Nucleus accumbens (tissue), 56 donors: ENCODE results near the gene OR2B2.

ENCODE experiments used
- DNase-seq, 56 donors: peaks; one replicate each; lab custom pipeline; 2025; lab: John Stamatoyannopoulos, UW

OR2B2 gene

DNA sequence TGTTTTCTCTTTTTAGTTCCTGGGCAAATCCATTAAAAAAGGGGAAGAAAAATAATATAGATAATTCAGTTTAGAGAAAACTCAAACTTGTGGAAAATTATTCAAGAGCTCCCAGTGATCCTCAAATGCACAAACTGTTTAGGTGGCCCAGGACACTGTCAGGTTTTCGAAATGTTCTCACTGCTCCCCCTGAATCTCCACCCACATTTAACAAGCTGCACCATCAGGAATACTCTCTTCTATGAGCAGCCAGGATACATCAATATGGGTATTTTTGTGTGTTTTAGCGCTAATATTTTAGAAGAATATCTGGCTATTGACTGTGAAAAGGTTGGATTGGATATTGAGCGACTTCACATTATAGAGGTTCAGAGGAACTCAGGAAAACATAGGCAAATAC is 43.9 kb downstream of the OR2B2 start:
- DNase-seq = no peak

DNA sequence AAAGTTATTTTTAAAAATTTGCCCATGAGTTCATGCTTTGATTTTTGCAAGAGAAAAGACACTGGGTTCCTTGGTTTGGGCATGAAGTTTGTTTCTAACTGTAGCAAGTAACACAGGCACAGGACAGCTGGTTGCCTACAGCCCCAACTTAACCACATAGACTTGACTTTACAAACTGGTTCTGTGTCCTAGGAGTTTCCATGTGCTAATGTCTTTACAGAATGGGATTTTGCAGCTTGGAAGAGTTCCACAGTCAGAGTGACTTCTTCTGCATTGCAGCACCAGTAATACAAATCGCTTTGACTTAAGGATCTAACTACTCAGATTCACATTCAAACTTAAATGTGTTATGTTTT is 44.3 kb downstream of the OR2B2 start:
- DNase-seq = no peak

DNA sequence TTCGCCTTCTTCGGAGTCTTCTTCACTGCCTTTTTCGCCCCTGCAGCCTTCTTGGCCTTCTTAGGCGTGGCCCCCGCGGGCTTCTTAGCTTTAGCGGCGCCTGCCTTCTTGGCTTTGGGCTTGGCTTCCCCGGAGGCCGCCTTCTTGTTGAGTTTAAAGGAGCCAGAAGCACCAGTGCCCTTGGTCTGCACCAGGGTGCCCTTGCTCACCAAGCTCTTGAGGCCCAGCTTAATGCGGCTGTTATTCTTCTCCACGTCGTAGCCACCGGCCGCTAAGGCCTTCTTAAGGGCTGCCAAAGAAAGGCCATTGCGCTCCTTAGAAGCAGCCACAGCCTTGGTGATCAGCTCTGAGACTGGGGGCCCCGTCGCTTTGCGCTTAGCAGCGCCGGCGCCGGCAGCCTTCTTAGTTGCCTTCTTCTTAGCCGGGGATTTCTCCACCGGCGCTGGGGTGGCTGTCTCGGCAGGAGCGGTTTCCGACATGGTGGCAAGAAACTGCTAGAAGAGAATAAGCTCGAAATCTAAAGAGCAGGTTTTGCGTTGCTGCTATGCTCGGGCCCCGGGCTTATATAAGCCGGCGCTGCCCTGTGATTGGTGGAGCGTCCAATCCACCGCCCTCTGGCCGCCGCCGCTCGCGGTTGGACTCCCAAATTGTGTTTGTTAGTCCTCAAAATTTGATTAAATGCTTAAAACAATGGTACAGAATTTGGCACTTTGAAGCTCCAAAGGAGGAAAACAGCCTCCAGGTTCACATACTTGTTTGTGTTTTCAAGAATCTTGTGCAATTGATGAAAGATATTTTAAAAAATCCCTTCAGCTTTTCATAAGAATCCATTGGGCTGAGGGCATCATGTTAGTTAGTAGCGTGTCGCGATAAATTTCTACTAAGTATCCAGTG is 44.9 kb downstream of the OR2B2 start:
- DNase-seq = peak in 6 of 56 donors; percentile 4 to 31 (median 6)

DNA sequence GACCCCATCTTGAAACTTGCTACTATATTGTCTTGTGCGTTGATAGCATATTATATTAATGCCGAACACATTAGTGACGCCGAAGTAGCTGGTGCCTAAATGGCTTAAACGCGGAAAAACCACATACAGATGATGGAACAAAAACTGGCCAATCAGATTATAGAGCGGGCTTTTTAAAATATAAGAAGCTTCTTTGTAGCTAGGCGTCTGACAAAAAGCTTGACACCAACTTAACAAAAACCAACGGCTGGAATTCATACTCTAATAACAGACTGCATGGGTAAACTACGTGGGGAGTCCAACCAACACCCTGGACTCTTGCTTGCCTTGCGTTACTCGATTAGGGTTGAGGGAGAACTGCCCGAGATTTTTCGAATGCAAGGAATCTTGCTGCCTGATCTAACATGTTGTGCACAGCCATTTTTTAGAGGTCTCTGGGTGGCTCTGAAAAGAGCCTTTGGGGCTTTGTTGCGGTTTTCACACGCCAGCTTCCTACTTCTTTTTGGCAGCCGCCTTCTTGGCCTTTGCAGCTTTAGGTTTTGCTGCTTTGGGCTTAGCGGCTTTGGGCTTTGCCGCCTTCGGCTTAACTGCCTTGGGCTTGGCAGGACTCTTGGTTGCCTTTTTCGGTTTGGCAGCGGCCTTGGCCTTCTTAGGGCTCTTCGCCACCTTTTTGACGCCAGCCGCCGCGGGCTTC is 45.7 kb downstream of the OR2B2 start:
- no peak for DNase-seq

DNA sequence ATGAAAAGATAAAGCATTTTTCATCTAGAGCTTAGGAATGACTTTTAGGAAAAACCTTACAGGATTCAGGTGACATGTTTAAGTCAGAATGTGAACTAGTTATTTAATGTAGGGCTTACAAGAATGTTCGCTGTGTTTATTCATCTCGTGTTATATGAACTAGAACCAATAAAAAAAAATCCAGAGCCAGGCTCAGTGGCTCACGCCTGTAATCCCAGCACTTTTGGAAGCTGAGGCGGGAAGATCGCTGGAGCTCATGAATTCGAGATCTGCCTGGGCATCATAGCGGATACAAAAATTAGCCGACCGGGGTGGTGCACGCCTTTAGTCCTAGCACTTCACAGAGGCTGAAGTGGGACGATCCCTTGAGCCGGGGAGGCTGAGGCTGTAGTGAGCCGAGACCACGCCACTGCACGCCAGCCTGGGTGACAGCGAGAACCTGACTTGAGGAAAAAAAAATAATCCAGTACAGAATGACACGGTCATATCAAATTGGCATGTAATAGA is 46.3 kb downstream of the OR2B2 start:
- no peak for DNase-seq

DNA sequence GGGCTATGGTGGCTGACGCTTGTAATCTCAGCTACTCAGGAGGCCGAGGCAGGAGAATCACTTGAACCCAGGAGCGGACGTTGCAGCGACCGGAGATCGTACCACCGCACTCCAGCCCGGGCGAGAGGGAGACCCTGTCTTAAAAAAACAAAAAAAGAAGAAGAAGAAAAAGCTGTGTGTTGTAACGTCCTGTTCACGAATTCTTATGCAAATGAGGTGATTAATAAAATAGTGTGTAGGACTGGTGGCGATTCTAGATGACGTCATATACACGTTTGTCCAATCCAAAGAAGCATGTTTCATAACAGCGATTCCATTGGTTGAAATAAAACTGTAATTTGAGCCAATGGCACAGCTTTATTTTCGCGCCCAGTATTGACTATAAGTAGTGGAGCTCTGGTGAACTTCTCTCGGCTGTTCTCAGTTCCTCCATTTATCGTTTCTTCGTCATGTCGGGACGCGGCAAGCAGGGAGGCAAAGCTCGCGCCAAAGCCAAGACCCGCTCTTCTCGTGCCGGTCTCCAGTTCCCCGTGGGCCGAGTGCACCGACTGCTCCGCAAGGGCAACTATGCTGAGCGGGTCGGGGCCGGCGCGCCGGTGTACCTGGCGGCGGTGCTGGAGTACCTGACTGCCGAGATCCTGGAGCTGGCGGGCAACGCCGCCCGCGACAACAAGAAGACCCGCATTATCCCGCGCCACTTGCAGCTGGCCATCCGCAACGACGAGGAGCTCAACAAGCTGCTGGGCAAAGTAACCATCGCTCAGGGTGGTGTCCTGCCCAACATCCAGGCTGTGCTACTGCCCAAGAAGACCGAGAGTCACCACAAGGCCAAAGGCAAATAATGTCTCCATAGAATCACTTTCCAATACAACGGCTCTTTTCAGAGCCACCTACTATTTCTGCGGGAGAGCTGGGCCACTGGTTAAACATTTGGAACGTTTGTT is 47.0 kb downstream of the OR2B2 start:
- DNase-seq = peak in 28 of 56 donors; percentile 8 to 60 (median 32)

DNA sequence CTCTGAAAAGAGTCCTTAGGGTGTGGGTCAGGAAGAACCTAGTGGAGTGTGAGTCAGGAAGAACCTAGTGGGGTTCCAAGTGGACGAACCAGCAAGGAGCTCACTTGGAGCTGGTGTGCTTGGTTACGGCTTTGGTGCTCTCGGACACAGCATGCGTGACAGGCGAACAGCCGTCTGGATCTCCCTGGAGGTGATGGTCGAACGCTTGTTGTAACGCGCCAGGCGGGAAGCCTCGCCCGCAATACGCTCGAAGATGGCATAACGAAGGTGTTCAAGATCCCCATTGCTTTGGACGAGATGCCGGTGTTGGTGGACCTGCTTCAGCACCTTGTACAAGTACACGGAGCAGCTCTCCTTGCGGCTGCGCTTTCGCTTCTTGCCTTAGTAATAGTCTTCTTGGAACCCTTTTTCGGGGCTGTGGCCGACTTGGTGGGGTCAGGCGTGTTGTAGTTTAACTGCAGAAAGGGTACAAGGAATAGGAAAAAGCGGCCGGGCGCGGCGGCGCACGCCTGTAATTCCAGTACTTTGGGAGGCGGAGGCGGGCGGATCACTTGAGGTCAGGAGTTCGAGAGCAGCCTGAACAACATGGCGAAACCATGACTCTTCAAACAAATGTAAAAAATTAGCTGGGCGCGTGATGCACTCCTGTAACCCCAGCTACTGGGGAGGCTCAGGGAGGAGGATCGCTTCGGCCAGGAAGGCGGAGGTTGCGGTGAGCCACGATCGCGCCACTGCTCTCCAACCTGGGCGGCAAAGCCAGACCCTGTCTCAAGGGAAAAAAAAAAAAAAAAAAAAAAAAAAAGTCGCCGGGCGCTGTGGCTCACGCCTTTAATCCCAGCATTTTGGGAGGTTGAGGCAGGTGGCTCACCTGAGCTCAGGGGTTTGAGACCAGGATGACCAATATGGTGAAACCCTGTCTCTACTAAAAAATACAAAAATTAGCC is 48.0 kb downstream of the OR2B2 start:
- DNase-seq = peak in 1 of 56 donors; percentile 1

DNA sequence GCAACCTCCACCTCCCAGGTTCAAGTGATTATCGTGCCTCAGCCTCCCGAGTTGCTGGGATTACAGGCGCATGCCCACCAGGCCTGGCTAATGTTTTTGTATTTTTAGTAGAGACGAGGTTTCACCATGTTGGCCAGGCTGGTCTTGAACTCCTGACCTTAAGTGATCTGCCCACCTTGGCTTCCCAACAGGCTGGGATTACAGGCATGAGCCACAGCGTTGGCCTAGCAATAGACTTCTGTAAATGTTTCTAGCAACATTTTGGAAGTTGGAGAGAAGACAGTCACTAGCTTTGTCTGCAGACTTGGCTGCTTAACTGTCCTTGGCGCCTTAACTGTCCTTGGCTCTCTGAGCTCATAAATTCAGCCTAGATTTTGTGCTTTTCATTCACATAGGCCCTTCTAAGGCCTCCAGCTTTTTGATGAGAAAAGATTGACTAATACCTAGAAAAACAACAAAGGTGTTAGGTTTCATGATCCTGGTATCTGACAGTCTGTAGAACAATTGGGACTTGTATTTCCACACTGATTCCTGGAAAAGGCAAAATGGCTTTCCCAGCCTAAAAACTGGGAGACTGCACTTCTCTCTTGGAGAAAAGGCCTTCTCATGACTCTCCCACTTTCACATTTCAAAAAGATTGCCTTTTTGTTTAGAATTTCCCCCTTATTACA is 49.7 kb downstream of the OR2B2 start:
- peak in 7 of 56 donors; percentile 9 to 34 (median 12) for DNase-seq

DNA sequence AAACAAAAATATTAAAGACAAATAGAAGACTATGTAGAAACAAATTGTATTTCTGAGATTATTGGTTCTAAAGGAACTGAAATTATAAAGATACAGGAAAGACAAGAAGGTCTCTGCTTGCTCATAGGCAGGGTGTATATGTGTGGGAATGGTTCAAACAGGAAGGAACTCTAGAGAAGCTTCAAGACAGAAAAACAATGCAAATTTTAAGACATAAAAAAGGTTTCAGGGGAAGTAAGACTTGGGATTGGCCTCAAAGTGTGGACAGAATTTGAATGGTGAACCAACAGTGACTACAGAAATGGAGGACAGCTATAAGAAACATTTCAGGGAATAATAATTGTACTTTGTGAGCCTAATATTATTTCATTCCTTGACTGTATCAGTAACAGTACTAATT is 50.3 kb downstream of the OR2B2 start:
- DNase-seq = no peak

DNA sequence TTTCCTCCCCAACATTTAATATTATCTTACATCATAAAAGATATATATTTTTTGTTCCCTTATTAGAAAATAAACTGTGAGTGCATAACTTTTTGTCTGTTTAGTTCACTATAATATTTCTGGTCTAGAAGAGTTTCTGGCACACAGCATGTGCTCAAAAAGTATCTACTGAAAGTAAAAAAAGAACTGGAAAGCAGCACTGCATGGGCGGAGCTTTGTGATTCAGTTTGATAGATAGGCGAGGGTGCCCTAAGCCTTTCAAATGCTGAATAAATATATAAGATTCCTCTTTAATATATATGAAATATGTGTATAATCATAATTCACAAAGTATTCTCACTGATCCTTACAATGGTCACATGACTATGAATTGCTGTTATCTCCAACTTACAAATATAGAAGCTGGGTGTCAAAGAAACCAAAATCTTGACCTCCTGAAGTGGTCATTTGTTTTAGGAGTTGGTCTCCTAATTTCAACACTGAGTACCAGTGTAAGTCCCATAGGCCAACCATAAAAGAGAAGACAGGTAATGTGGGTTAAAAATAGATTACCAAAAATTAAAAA is 50.8 kb downstream of the OR2B2 start:
- DNase-seq = no peak
